ENCODE data around the gene HEXD.

GRCh38 chr17:82386881-82387704, 31.1 kb upstream of the HEXD start:
- no peak for TF ChIP-seq CTCF (IDR thresholded peaks at IDR 0.05)
- TF ChIP-seq POLR2A (IDR thresholded peaks at IDR 0.05): no peak

Measured in uterus (tissue), 2 donors.